HepG2 (cell line): ENCODE measurements around the gene GDF11. TPM values are rescaled to one million over a fixed set of nuclear protein-coding genes. Genes with fewer than 3 reads are reported as not detected.

Source experiments
- ATF5 ChIP-seq: sonication (generic); formaldehyde crosslinking; IDR thresholded peaks from 2 replicates; pipeline ENCODE4 v1.4.0; 2020; ENCODE audit warnings: mild to moderate bottlenecking, low read depth, missing genetic modification reagents
- CEBPG ChIP-seq: IDR thresholded peaks from 2 replicates; pipeline ENCODE4 v1.6.1; 2016
- CENPX ChIP-seq: sonication (generic); formaldehyde crosslinking; IDR thresholded peaks from 2 replicates; pipeline ENCODE4 v1.9.0; 2021; ENCODE audit warnings: mild to moderate bottlenecking, missing genetic modification reagents, moderate library complexity
- E2F1 ChIP-seq: sonication (generic); formaldehyde crosslinking; IDR thresholded peaks from 2 replicates; pipeline ENCODE4 v1.5.0; 2020; ENCODE audit warnings: missing genetic modification reagents
- FOXA3 ChIP-seq: IDR thresholded peaks from 2 replicates; pipeline ENCODE4 v1.6.1; 2016; ENCODE audit warnings: missing genetic modification reagents, missing compliant biosample characterization
- FOXP4 ChIP-seq: sonication (generic); formaldehyde crosslinking; IDR thresholded peaks from 2 replicates; pipeline ENCODE4 v1.4.0; 2020; ENCODE audit warnings: missing genetic modification reagents
- MYPOP ChIP-seq: sonication (generic); formaldehyde crosslinking; IDR thresholded peaks from 2 replicates; pipeline ENCODE4 v1.8.1; 2023; ENCODE audit warnings: mild to moderate bottlenecking, moderate library complexity, missing genetic modification reagents
- PBX2 ChIP-seq: IDR thresholded peaks from 2 replicates; pipeline ENCODE4 v1.6.1; 2016; ENCODE audit warnings: control low read depth
- PHF8 ChIP-seq: sonication (generic); formaldehyde crosslinking; IDR thresholded peaks from 2 replicates; pipeline ENCODE4 v1.5.0; 2020; ENCODE audit warnings: missing genetic modification reagents
- PRMT3 ChIP-seq: sonication (generic); formaldehyde crosslinking; IDR thresholded peaks from 2 replicates; pipeline ENCODE4 v1.8.1; 2022; ENCODE audit warnings: low read depth, mild to moderate bottlenecking, moderate library complexity, missing genetic modification reagents, borderline replicate concordance
- RFX5 ChIP-seq: IDR thresholded peaks from 2 replicates; pipeline ENCODE4 v1.6.1; 2011; ENCODE audit warnings: low read depth, low read length, improper control_type of control experiment
- SIN3A ChIP-seq: IDR thresholded peaks from 2 replicates; pipeline ENCODE4 v1.6.1; 2011; ENCODE audit warnings: low read depth, mild to moderate bottlenecking, control low read depth, low read length, borderline replicate concordance
- SP140L ChIP-seq: sonication (generic); formaldehyde crosslinking; IDR thresholded peaks from 2 replicates; pipeline ENCODE4 v1.4.0; 2020; ENCODE audit warnings: missing genetic modification reagents, borderline replicate concordance
- TAF15 ChIP-seq: fragments of 200-400 bp; formaldehyde crosslinking; IDR thresholded peaks from one replicate; pipeline ENCODE4 v1.6.1; 2018; ENCODE audit warnings: mild to moderate bottlenecking, low read depth, low read length; ENCODE audit not compliant: poor library complexity, severe bottlenecking
- ZBTB3 ChIP-seq: sonication (generic); formaldehyde crosslinking; IDR thresholded peaks from 2 replicates; pipeline ENCODE4 v1.4.0; 2020; ENCODE audit warnings: low read depth, mild to moderate bottlenecking, moderate library complexity, missing genetic modification reagents, borderline replicate concordance
- ZNF124 ChIP-seq: sonication (generic); formaldehyde crosslinking; IDR thresholded peaks from 2 replicates; pipeline ENCODE4 v1.4.0; 2020; ENCODE audit warnings: missing genetic modification reagents
- ZNF362 ChIP-seq: sonication (generic); formaldehyde crosslinking; IDR thresholded peaks from 2 replicates; pipeline ENCODE4 v1.4.0; 2020; ENCODE audit warnings: missing genetic modification reagents, mild to moderate bottlenecking, borderline replicate concordance
- ZNF549 ChIP-seq: sonication (generic); formaldehyde crosslinking; IDR thresholded peaks from 2 replicates; pipeline ENCODE4 v1.5.0; 2020; ENCODE audit warnings: missing genetic modification reagents
- ZNF770 ChIP-seq: sonication (generic); formaldehyde crosslinking; IDR thresholded peaks from 2 replicates; pipeline ENCODE4 v1.5.0; 2020; ENCODE audit warnings: mild to moderate bottlenecking, missing genetic modification reagents
- polyA plus RNA-seq, 8 experiments: library from polyadenylated mRNA; depleted of rRNA in 3 of 8; stranded (reverse) in 7 of 8; unstranded in 1 of 8; fragments of >200 nt; fragmentation: Illumina TruSeq in 4 of 8; extraction: Trizol in 4 of 8; gene quantifications; 2 replicates each; pipeline versions ENCODE4 v1.2.1 to v1.2.3, GENCODE V29; 2011 to 2016; ENCODE audit warnings: low read depth in 4 of 8, missing spikeins in 1 of 8, mixed read lengths in 1 of 8; ENCODE audit not compliant: insufficient read depth in 1 of 8
- total RNA-seq, 5 experiments: library from RNA; depleted of rRNA; stranded (reverse); fragments of >200 nt; fragmentation: Illumina TruSeq; extraction: Trizol; gene quantifications; 2 replicates each; pipeline ENCODE4 v1.2.3, GENCODE V29; 2016; ENCODE audit warnings: low read depth in 1 of 5

GDF11 gene
- total and polyA plus RNA-seq, 2 of the 13 experiments (the other 11 are each of a cell fraction or from before 2014, with no cell fraction given) = 0.63 to 1.5 TPM

- TF ChIP-seq E2F1 (CRISPR knock-in tag) = no peak; the same call in none of the 2 replicates
- TF ChIP-seq CENPX (CRISPR knock-in tag) = no peak
- peak; percentile 48; the same call in 1 of the 2 replicates for TF ChIP-seq FOXP4 (CRISPR knock-in tag)
- no peak for TF ChIP-seq TAF15
- peak; percentile 95 for TF ChIP-seq PHF8 (CRISPR knock-in tag)
- no peak for TF ChIP-seq CEBPG (CRISPR knock-in tag)
- 0 out of 2 replicates have a peak, but pooled peaks have one; percentile 16 for TF ChIP-seq ZNF362 (CRISPR knock-in tag)
- peak; percentile 48 for TF ChIP-seq FOXA3
- no peak for TF ChIP-seq PRMT3
- TF ChIP-seq ATF5 (CRISPR knock-in tag) = 0 out of 2 replicates have a peak, but pooled peaks have one; percentile 46
- no peak for TF ChIP-seq ZNF549
- TF ChIP-seq ZNF770 (CRISPR knock-in tag) = no peak
- no peak for TF ChIP-seq MYPOP
- peak; percentile 97 for TF ChIP-seq SIN3A
- peak; percentile 33; the same call in 1 of the 2 replicates for TF ChIP-seq ZNF124 (CRISPR knock-in tag)
- no peak for TF ChIP-seq ZBTB3 (CRISPR knock-in tag)
- TF ChIP-seq PBX2 (CRISPR knock-in tag) = no peak
- TF ChIP-seq RFX5 = no peak
- no peak; the same call in 1 of the 2 replicates for TF ChIP-seq SP140L (CRISPR knock-in tag)
Observed at GRCh38 chr12:55715833-55716581, 26.9 kb upstream of the GDF11 start, which contains the start of gene BLOC1S1 (continued).
